Erythroblast (primary cell): ENCODE measurements around the gene ITGB1BP2.
"Not testable (repeated sequence)": the region's sequence is repeated elsewhere in the genome, so short reads cannot be mapped to it uniquely, and the experiment has no call there.

Experiments
- GATA1 ChIP-seq: IDR thresholded peaks from 2 replicates; pipeline ENCODE4 v1.6.1; 2011; ENCODE audit warnings: low read depth, mild to moderate bottlenecking, control low read depth, low read length, moderate library complexity
- POLR2A ChIP-seq: IDR thresholded peaks from 2 replicates; pipeline ENCODE4 v1.6.1; 2011; ENCODE audit warnings: mild to moderate bottlenecking, low read length

DNA sequence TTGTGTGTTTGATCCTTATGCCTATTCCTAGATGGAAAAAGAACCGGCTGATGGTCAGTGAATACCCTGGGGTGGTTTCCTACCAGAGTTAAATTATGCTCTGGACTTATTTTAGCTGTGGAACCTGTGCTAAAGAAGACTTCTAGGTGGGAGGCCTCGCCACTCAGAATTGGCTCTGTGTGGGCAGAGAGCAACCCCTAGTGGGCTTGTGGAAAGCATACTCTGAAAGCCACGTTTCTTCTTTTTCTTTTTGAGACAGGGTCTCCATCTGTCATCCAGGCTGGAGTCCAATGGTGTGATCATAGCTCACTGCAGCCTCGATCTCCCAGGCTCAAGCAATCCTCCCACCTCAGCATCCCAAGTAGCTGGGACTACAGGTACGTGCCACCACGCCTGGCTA is 48.3 kb downstream of the ITGB1BP2 start:
- TF ChIP-seq POLR2A, GATA1: not testable (repeated sequence)
